Keratinocyte (primary cell): ENCODE results near the gene SMAD3.

ENCODE experiments used
- CTCF ChIP-seq, 3 experiments: IDR thresholded peaks in 1 of 3; conservative IDR thresholded peaks in 1 of 3; optimal IDR thresholded peaks in 1 of 3; 2 replicates in 2 of 3; 3 replicates in 1 of 3; pipeline versions ENCODE3 to v1.5.1; 2011; ENCODE audit warnings: low read length in 3 of 3, mild to moderate bottlenecking in 3 of 3, moderate library complexity in 2 of 3, control low read depth in 1 of 3, inconsistent platforms in 1 of 3; ENCODE audit not compliant: insufficient read depth in 2 of 3; ENCODE audit errors: extremely low read depth in 1 of 3
- EZH2 ChIP-seq: IDR thresholded peaks from one replicate; pipeline ENCODE4 v1.6.1; 2012; ENCODE audit warnings: inconsistent platforms, mild to moderate bottlenecking, low read length, moderate library complexity

DNA sequence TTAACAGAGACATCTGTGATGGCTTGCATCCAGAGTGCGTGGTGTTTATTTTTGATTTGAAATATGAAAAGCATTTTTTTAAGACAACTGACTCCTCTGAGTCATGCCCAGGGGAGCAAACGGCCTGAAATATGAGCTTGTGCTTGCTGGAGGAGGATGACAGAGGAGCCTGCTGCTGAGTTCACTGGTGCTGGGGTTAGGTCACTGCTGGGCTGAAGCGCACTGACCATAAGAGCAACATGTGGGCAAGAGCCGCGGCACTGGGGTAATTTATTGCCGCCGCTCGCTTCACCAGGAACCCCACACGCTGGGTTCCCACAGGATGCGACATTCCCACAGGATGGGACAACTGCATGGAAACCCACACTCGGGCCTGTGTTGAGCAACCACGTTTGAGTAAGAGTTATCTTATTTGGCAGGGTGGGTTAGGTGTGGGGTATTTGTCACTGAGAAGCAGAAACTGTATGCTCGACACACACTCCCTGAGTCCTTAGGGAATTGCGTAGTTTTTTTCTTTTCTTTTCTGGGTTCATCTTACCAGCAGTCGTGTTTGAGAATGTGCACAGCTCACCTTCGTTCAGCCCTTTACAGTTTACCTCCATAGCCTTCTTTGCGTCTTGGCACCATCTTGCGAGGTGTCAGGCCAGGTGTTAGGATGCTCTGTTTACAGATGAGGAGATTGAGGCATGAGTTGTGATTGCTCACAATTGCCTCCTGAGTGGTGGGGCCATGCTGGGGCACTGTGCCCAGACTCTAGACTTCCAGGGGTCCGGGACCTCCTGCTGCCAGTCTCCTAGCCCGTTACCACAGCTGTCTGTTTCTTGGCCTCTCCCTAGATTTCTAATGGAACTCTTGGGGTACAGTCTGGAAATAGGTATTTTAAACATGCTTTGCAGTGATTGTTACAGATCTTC is 60.4 kb downstream of the SMAD3 start:
- no peak for TF ChIP-seq EZH2
- no peak for TF ChIP-seq CTCF (optimal IDR thresholded peaks at IDR 0.05 in 1 of 3, IDR thresholded peaks at IDR 0.05 in 1 of 3, conservative IDR thresholded peaks at IDR 0.05 in 1 of 3; ENCODE audit: extremely low read depth in 1 of 3, insufficient read depth in 2 of 3, low read length in 3 of 3)
